Stimulated activated CD8-positive, alpha-beta memory T cell treated with anti-CD3 and anti-CD28 coated beads, Interleukin-7, amount 100 ng/mL, for 48 hours (primary cell): ENCODE data around the gene SLC26A11.

Experiments
- DNase-seq, 2 donors: peaks; one replicate each; pipeline ENCODE4 v3.0.0-alpha.2; 2020; ENCODE audit warnings: low read depth in 1 of 2; ENCODE audit errors: extremely low read depth in 1 of 2

Gene SLC26A11

DNA sequence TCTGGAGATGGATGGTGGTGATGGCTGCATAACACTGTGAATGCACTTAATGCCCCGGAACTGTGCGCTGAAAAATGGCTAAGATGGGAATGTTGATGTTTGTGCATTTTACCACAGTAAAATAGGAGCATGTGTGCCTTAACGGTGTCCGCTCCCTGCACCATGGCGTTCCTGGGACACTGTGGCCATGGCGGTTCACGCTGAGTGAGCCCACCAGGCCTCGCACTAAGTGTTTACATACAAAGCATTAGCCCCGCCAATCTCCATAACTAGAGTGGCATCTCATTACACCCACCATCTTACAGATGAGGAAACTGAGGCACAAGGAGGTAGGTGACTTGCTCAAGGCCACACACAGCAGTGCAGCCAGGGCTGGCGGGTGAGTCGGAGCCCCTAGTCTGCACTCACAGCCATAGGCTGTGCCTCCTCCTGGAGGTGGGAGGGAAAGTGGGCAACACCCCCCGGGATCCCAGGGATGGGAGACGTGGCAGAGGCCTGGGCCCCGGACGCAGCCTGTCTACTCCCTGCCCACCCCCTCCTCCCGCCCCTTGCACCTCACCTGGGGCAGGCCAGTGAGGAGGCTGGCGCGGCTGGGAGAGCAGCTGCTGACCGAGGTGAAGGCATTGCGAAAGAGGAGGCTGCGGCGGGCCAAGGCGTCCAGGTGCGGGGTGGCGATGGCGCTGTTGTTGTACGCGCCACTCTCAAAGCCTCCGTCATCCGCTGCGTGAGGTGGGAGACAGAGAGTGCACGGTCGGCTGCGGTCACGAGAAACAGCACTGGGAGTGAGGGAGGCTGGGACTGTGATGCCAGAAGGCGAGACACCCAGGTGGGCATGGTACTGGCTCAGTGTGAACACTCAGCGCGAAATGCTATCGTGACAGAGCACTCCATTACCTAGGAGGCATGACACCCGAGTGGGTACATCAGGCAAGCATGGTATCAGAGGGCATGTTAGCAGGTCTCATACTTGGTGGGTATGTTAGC, 3.5 kb upstream of the SLC26A11 start:
- DNase-seq: no peak

- DNase-seq: no peak
Measured at GRCh38 chr17:80217703-80218362, 2.4 kb upstream of the SLC26A11 start.

GRCh38 chr17:80218391-80218790, 1.8 kb upstream of the SLC26A11 start:
- DNase-seq: no peak

GRCh38 chr17:80219013-80219762, 1.0 kb upstream of the SLC26A11 start:
- DNase-seq: peak; percentile 85 to 87

- no peak for DNase-seq
Measured at GRCh38 chr17:80219763-80220053, 519 bp upstream of the SLC26A11 start.

- no peak for DNase-seq
Measured at GRCh38 chr17:80220736-80221215, 549 bp downstream of the SLC26A11 start.

DNA sequence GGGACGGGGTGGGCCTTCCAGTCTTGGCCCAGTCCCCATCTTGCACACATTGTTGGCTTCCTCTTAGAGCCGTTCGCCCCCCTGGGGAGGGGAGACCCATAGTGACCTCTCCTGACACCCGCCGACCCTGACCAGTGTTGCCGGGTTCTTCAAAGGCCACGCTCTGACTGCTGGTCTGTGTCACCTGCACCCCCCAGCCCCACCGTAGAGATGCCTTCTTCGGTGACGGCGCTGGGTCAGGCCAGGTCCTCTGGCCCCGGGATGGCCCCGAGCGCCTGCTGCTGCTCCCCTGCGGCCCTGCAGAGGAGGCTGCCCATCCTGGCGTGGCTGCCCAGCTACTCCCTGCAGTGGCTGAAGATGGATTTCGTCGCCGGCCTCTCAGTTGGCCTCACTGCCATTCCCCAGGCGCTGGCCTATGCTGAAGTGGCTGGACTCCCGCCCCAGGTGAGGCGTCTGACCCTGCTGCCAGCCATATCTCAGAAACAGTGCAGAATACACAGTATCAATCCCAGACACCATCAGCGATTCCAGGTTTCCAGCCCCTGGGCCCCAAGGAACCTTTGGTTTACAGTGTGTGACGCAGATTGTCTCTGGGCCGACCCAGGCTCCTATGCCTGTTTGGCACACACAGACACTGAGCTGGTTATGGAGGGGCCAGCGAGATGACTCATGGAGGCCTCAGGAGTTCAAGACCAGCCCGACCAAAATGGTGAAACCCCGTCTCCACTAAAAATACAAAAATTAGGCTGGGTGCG, 1.3 kb downstream of the SLC26A11 start:
- DNase-seq: no peak

DNA sequence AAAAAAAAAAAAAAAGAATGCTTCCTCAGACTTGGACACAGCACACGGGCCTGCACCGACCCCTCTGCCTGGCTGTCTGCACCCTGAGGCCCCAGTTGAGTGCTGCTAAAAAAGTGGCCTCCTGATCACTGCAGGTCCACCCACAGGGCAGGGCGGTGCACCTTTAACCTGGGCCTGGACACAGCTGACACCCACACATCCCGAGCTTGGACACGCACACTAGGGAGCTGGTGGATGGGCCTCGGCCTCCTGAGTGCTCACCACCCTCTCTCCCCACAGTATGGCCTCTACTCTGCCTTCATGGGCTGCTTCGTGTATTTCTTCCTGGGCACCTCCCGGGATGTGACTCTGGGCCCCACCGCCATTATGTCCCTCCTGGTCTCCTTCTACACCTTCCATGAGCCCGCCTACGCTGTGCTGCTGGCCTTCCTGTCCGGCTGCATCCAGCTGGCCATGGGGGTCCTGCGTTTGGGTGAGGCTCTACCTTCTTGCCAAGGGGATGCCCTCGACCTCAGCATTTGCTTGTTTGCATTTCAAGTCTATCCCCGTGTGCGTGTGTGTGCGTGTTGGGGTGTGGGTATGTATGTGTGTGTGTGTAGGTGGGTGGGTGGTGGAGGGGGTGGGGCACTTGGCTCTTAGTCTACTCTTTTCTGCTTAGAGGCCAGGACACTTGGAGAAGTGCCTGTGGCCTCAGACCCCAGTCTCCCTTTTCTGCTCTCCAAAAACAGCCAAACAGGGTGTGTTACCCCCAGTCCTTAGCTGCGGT, 2.3 kb downstream of the SLC26A11 start:
- no peak for DNase-seq

DNA sequence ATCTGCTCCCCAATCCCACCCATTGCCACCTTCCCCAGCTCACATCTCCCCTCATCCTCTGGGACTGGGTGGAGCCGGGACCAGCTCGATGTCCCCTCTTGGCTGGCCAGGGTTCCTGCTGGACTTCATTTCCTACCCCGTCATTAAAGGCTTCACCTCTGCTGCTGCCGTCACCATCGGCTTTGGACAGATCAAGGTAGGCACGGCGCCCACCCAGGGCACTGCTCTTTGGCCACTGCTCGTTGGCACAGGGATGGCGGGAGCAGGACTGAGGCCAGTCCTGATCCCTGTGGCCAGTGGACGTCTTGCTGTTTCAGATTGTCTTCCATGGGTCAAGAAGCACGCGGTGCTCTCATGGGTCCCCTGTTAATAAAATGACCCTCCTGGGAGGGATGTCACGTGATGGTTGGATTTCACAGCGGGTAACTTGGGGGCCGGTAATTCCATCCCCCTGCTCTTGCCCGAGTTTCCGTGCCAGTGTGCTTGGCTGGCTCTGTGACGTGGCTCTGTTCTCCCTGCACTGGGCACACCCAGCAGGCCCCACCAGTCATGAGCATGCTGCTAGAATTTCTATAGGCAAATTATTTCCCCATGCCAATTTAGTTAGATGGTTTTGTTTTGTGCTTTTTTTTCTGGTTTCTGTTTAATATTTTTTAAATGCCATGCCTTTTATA, 3.1 kb downstream of the SLC26A11 start:
- DNase-seq: no peak

DNA sequence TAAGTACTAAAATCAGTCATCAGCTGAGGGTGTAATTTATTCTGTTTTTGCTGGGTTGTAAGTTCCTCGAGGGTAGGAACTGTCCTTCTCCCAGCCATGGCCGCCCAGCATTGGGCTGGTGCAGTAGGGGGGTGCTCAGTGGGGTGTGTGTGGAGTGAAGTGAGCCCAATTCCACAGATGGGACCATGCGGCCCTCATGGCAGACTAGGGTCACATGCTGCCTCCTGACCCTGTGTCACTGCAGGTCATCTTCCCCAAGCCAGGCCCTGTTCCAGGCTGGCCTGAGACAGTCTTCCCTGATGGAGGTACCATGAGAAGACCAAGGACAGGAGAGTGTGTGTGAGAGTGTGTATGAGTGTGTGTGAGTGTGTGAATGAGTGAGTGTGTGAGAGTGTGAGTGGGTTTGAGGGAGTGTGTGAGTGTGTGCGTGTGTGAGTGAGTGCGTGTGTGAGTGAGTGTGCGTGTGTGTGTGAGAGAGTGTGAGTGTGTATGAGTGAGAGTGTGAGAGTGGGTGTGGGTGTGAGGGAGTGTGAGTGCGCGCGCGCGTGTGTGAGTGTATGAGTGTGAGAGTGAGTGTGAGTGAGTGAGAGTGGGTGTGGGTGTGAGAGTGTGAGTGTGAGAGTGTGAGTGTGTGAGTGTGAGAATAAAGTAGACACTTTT, 3.7 kb downstream of the SLC26A11 start:
- no peak for DNase-seq

GRCh38 chr17:80224683-80225082, 4.5 kb downstream of the SLC26A11 start:
- DNase-seq: no peak

- DNase-seq: no peak
Measured at GRCh38 chr17:80225230-80225629, 5.0 kb downstream of the SLC26A11 start.

DNA sequence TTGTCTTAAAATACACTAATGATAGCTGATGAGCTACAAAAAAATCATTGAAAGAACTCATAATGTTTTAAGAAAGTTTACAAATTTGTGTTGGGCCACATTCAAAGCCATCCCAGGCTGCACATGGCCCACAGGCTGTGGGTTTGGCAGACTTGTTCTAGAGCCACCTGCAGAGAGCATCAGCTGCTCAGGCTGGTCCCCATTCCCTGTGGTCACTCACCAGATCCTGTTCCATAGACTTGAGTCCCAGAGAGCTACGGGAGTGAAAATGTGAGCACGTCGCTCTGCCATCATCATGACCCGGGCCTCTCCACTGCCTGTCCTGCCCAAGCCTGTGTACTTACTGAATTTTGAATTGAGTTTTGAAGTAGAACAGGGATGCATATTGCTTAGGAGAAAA, 6.9 kb downstream of the SLC26A11 start:
- DNase-seq: no peak

GRCh38 chr17:80227666-80228065, 7.4 kb downstream of the SLC26A11 start:
- DNase-seq: no peak

GRCh38 chr17:80228477-80228876, 8.2 kb downstream of the SLC26A11 start:
- no peak for DNase-seq

DNA sequence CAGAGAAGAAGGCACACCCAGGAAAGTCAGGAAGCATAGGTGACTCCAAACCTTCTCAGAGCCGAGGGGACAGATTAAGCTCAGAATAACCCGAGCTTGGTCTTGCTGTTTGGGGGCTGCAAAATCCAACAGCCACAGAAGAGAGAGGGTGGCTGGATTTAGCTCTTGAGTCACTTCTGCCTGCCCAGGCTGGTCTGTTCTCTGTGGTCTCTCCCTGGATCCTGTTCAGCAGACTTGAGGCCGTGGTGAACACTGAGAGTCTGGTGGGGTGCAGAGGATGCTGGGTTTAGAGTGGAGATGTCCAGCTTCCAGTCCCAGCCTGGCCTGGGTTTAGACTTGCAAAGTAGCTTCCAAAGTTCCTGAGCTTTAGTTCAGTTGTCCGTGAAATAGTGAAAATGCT, 8.8 kb downstream of the SLC26A11 start:
- no peak for DNase-seq

DNA sequence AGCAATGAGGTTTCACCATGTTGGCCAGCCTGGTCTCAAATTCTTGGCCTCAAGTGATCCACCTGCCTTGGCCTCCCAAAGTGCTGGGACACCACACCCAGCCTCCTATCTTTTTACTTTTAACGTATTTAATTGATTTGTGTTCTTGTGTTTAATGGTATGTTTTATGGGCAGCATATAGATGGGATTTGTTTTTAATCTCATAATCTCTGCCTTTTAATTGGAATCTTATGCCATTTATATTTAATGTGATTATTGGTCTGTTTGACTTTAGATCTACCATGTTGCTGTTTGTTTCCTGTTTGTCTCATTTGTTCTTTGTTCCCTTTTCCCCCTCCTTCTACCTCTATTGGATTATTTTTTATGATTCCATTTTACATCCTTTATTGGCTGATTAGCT, 12.2 kb downstream of the SLC26A11 start:
- DNase-seq: no peak

GRCh38 chr17:80233202-80233601, 13.0 kb downstream of the SLC26A11 start:
- DNase-seq: no peak

- no peak for DNase-seq
Measured at GRCh38 chr17:80236911-80237310, 16.7 kb downstream of the SLC26A11 start.
